Measurements from ENCODE around the gene JCAD.

DNA sequence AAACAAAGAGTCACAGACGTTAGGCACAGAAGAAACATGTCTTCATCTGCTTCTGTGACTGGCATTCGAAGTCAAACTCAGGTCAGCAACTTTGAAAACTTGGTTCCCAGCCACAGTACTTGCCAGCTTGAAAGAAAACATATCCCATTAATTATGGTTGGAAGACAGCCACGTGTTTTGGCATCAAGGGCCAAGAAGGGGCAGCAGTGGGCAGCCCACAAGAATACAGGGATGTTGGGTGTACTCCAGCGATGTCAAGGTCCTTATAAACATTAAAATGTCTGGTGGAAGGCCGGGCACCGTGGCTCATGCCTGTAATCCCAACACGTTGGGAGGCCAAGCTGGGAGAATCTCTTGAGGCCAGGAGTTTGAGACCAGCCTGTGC, 29.5 kb downstream of the JCAD start:
- TF ChIP-seq, protein P1, sequence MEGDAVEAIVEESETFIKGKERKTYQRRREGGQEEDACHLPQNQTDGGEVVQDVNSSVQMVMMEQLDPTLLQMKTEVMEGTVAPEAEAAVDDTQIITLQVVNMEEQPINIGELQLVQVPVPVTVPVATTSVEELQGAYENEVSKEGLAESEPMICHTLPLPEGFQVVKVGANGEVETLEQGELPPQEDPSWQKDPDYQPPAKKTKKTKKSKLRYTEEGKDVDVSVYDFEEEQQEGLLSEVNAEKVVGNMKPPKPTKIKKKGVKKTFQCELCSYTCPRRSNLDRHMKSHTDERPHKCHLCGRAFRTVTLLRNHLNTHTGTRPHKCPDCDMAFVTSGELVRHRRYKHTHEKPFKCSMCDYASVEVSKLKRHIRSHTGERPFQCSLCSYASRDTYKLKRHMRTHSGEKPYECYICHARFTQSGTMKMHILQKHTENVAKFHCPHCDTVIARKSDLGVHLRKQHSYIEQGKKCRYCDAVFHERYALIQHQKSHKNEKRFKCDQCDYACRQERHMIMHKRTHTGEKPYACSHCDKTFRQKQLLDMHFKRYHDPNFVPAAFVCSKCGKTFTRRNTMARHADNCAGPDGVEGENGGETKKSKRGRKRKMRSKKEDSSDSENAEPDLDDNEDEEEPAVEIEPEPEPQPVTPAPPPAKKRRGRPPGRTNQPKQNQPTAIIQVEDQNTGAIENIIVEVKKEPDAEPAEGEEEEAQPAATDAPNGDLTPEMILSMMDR (IDR thresholded peaks at IDR 0.05): no peak
- TF ChIP-seq POLR2A (IDR thresholded peaks at IDR 0.05): no peak

All from uterus (tissue), 2 donors.